ENCODE data around the gene CCDC188. TPM values are rescaled to one million over a fixed set of nuclear protein-coding genes. Genes with fewer than 3 reads are reported as not detected.

Gene CCDC188
- total RNA-seq = 0.10 TPM in 1 of 2 replicates, not detected in the other

- DNase-seq (ENCODE audit: low read depth) = no peak
Measured at GRCh38 chr22:20150381-20151275, at the start of gene CCDC188. Gene CCDC188, minus strand, starts transcription at chr22:20151055. Its CDS starts 69 bp downstream, at chr22:20150986.

DNA sequence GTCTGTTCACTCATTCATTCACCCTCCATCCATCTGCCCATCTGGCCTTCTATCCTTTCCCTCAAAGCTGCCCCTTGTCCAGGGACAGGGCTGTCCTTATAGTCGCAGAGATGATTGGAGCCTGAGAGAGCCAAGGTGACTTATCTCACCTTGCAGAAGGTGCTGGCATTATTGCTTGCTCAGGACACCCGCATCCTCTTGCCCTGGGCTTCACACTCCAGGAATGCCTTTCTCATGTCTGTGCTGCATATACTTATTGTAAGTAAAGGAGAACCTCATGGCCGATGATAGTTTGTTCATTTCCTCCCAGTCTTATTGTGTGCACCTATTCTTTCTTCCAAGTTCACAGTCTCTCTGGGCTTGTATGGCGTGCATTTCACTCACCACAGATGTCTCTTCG lies 49.1 kb upstream of the CCDC188 start:
- DNase-seq (ENCODE audit: low read depth) = no peak

DNA sequence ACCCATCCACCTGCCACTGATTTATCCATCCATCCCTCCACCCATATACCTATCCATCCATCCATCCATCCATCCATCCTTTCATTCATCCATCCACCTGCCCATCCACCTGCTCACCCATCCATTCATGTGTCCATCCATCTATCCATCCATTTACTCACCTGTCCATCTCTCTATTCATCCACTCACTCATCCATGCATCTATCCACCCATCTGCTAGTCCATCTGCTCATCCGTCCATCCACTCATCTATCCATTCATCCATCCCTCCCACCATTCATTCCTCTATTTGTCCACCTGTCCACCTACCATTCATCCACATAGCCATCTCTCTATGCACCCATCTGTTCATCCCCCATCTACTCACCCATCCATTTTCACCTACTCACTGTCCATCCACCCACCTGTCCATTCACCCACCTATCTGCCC lies 48.6 kb upstream of the CCDC188 start:
- no peak for DNase-seq (ENCODE audit: low read depth)

DNA sequence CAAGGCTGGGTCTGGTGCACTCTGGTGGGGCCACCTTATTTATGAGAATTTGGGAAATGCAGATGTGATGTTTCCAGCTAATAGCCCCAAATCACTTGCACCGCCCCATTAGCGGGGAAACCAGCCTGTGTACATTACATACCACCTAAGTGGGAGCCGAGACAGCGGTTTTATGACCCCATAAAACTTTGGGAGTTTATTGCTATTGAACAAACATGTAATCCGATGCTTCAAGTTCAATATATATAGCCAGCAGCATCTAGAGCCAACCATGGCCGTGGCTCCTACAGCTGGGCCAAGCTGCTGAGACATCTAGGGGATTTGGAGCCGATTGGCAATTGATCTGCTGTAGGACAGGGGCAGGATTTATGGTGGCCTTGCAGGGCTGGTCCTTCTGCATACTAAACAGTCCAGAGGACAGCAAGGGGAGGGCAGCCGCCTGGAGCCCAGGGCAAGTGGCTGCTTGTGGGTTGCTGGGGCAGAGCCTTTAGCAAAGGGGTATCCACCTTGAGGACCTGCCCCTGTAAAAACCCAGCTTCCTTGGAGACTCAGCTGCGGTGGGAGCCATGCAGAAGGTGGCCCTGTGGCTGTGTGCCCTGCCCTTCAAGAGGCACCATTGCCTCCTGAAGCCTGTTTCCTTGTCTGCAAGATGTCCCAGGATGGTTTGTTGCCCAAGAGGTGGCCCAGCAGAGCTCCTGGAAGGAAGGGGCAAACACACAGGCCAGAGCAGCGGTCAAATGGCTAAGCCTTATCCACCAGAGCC lies 47.9 kb upstream of the CCDC188 start:
- DNase-seq (ENCODE audit: low read depth) = no peak

DNA sequence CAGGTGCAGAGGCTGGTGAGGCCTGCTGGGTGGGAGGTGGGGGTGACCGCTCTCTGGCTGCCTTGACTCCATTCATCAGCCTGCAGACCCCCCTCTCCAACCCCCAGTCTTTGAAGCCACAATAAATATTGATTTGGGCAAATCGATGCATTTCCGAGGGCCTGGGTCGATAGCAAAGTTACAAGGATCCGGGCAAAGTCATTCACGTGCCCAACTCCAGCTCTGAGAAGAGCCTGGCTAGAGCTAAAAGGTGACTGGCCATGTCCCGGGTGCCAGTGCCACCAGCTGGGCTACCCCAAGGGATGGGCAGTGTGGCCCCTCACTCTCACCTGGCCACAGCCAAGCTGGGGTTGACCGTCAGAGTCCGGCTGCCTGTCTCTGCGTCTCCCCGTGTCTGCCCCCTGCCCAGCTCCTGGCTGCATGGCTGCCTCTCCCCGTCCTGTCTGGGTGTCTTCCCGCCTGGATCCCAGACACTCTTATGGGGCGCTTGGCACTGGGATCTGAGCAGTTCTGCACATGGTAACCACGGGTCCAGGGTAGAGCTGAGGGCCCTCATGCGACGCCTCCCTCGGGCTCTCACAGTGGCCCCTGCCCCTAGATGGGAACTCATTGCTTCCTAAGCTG lies 46.7 kb upstream of the CCDC188 start:
- DNase-seq (ENCODE audit: low read depth) = no peak

GRCh38 chr22:20196094-20196842 lies 45.4 kb upstream of the CCDC188 start:
- DNase-seq (ENCODE audit: low read depth) = no peak

DNA sequence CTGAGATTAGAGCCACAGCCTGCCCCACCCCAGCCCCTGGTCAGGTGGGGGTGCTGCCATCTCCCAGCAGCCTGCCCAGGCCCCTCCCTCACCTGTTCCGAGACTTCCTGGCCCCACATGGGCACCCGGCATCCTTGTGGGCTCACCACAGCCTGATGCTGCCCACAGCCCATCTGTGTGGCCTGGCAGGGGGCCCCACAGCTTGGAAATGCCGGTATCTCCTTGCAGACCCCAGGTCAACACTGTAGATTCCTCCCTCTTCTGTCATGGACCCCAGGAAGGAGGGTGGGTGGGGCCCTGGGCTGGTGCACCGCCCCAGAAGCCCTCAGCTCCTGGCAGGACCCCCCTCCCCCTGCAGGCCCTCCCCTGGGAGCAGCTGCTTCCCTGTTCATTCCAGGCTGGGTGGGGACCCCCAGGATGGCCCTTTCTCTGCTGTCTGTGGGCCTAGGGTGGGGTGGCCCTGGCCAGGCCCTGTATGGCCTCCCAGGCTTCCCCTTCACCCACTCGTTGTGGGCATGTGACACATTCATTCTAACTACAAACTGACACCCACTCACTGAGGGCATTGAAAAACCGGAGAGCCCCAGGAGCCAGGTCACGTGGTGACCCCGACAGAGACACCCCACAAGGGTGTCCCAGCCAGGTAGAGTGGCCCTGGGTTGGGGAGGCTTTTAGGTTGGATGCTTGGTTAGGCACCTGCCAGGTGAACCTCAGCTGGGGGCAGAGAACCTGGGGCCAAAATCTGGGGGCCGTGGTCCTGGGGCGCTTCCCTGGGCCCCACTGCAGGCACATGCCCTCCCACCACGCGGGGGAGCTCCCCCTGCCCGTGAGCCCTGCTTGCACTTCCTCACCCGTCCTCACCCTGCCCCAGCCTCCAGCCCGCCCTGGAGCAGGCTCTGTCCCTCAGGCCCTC lies 44.1 kb upstream of the CCDC188 start:
- no peak for DNase-seq (ENCODE audit: low read depth)

DNA sequence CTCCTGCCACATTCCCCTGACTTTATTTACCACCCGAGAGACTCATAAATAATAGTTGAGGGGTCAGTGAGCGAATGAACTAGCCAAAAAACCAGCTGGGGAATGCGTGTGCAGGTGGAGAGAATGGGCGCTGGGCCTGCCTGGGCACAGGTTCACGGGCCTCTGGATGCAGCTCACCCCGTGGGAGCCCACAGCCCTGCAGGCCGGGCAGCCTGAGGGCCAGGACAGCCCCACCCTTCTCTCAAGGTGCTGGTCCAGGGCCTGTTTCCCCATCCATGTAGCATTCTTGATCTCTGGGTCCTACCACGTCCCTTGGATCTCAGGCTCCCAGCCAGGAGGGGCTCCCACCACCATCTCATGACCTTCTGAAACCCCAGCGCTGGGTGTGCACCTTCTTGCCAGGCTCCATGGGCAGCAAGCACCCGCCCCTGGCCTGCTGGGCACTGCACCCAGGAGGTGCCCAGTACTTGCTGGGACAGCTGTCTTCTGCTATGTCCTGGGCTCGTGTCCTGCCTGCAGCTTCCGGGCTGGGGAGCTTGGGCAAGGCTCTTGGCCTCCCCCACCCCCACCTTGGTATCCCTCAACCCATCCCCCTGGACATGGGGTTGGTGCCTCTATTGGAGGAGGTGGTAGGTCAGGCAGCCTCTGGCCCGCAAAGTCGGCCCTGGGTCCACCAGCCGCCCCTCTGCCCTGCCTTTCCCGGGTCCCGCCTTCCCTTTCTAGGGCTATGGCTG lies 43.1 kb upstream of the CCDC188 start:
- no peak for DNase-seq (ENCODE audit: low read depth)

DNA sequence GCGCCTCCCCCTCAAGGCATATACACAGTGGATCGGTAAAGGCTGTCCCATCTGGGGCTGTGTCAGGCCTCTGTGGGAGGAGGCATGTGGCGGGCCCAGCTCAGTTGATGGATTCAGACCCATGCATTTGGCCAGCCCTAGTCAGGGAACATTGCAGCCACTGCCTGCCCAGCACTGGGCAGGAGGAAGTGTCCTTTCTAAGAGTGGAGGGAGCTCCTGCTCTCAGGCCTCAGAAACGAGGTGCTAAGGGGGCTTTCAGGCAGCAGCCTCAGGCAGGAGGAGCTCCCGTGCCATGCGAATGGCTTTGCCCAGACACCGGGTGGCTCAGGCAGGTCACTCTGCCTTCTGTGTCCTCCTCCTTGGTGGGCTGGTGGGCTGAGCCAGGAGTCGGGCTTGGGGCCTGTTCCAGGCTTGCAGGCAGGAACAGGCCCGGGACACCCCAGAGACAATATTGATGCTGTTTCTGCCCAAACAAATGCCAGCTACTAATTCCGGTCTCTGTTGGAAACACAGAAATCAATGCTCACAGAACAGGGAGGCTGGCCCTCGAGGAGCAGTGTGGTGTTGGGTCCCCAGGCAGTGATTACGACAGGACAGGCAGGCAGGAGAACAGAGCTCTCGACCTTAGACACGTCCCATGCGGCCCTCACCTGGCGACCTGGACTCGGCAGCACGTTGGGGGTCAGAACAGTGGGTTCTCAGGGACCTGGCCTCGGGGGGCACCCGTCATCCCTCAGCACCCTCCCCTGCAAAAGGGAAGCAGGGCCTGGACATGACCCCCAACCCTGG lies 42.3 kb upstream of the CCDC188 start:
- DNase-seq (ENCODE audit: low read depth) = no peak

DNA sequence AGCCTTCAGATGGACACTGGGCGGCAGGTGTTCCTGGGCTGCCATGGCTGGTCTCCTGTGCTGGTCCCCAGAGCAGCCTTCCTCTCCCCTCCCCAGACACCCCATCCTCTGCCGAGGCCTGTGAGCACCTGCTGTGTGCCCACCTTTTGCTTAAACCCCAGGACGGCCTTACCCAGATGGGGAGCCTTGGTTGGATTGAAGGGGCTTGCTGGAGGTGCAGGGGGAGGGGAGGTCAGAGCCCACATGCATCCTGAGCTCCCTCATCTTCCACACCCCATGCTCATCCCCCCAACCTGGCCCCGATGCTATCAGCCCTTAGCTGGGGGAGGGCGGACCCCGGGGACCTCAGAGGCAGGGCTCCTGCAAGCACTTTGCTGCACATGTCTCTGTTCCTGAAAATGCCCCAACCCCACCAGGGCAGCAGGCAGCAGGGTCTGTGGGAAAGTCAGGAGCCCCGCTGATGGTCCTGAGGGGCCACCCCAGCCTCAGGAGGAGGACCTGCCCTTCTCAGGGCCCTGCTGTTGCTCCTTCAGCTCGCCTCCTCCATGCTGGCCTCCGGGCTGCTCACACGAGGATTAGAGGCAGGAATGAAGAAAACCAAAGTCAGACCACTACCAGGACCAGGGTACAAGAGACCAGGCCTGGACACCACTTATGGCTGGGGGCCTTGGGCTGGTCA lies 41.6 kb upstream of the CCDC188 start:
- no peak for DNase-seq (ENCODE audit: low read depth)

DNA sequence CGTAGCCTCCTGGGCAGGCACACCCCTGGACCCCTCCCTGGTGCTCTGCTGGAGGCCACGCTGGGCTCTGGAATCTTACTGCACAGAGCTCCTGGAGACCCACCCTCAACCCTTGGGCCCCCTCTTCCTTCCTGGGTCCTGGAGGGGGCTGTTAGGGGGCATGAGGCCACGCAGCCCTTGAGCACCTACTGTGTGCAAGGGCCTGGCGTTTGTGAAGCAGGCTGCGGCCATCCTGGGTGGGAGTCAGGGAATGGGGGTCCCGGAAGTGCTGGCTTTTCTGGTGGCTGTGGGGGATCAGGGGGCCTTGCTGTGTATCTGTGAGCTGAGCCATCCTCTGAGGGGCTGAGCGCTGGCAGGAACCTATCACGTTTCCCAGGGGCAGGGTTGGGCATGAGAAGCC lies 40.9 kb upstream of the CCDC188 start:
- DNase-seq (ENCODE audit: low read depth) = no peak

GRCh38 chr22:20191000-20191515 lies 40.2 kb upstream of the CCDC188 start:
- no peak for DNase-seq (ENCODE audit: low read depth)

DNA sequence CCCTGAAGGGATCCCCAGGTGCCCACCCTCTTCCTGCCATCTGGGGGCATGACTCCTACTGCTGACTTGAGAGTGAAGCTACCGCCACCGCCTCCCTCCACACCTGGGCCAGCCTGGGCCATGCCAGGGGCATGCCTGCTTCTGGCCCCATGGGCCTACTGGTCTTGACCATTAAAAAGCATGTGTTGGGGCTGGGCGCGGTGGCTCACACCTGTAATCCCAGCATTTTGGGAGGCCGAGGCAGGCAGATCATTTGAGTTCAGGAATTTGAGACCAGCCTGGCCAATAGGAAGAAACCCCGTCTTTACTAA lies 37.7 kb upstream of the CCDC188 start:
- no peak for DNase-seq (ENCODE audit: low read depth)

DNA sequence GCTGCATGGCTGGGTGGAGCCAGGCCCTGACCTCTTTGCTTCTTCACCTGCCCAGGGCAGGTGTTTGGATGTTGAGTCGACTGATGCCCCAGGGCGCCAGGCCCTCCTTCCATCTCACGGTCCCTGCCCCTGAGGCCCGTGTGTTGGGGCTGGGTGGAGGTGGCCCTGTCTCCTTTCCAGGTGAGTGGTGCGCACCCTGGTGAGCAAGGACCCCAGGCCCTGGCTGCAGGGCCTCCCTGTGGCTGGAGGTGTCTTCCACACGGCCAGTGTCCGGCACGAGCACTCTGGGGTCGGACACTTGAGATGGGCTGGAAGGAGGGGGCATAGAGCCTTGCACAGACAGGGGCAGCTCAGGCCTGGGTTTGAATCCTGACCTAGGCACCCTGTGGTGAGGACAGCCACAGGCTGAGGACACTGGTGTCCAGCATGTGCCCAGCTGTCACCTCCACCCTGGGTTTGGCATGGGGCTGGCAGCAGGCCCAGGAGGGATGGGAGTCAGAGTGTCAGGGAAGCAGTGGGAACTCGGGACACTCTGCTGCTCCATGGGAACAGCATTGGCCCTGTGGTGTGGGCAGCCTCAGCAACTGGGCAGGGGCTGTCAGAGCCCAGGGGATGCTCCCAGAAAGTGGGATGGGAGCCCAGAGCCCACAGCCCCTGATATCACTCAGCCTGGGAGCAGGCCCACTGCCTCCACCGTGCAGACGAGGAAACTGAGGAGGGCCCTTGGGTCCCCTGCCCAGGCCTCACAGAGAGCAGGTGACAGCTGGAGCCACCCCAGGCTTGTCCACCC lies 37.1 kb upstream of the CCDC188 start:
- no peak for DNase-seq (ENCODE audit: low read depth)

- DNase-seq (ENCODE audit: low read depth) = no peak
Measured at GRCh38 chr22:20186871-20187546, 36.2 kb upstream of the CCDC188 start.

GRCh38 chr22:20186183-20186870 lies 35.5 kb upstream of the CCDC188 start:
- DNase-seq (ENCODE audit: low read depth) = no peak
